Loucy (cell line): ENCODE measurements around the gene PPARA.
A peak's percentile ranks its signal among the peaks of the same experiment; 100 is the strongest.
"Not testable (repeated sequence)": the region's sequence is repeated elsewhere in the genome, so short reads cannot be mapped to it uniquely, and the experiment has no call there.

Experiments used
- H2AFZ ChIP-seq: fragments of 200-600 bp; sonication (generic); 2 replicates; pipeline ENCODE4 v1.6.0; 2016; ENCODE audit warnings: antibody characterized with exemption, mild to moderate bottlenecking, low read length, moderate library complexity
- H3F3A ChIP-seq: fragments of 200-600 bp; 2 replicates; pipeline ENCODE4 v1.6.0; 2016; ENCODE audit warnings: antibody characterized with exemption, low read depth, mild to moderate bottlenecking
- H3K27me3 ChIP-seq: fragments of 200-600 bp; sonication (generic); 2 replicates; pipeline ENCODE4 v1.6.1; 2014; ENCODE audit warnings: low read length, mild to moderate bottlenecking; ENCODE audit not compliant: insufficient read depth, poor library complexity, severe bottlenecking
- H3K36me3 ChIP-seq: fragments of 200-600 bp; sonication (generic); 2 replicates; pipeline ENCODE4 v1.6.1; 2016; ENCODE audit warnings: low read length; ENCODE audit not compliant: insufficient read depth
- H3K4me1 ChIP-seq: fragments of 200-600 bp; sonication (generic); 2 replicates; pipeline ENCODE4 v1.5.1; 2014; ENCODE audit warnings: low read length, mild to moderate bottlenecking; ENCODE audit not compliant: insufficient read depth, poor library complexity, severe bottlenecking
- H3K4me2 ChIP-seq: fragments of 200-600 bp; sonication (generic); 2 replicates; pipeline ENCODE4 v1.6.0; 2014; ENCODE audit warnings: antibody characterized with exemption, low read length, low read depth, mild to moderate bottlenecking; ENCODE audit not compliant: poor library complexity, severe bottlenecking
- H3K4me3 ChIP-seq: fragments of 200-600 bp; sonication (generic); 2 replicates; pipeline ENCODE4 v1.5.1; 2014; ENCODE audit warnings: low read length, mild to moderate bottlenecking, mixed read lengths; ENCODE audit not compliant: poor library complexity, severe bottlenecking
- H3K79me2 ChIP-seq: fragments of 200-600 bp; sonication (generic); 2 replicates; pipeline ENCODE4 v1.6.1; 2014; ENCODE audit warnings: low read length; ENCODE audit not compliant: insufficient read depth
- H3K9ac ChIP-seq: fragments of 200-600 bp; sonication (generic); 2 replicates; pipeline ENCODE4 v1.6.0; 2014; ENCODE audit warnings: mild to moderate bottlenecking, low read depth, low read length, moderate library complexity; ENCODE audit not compliant: poor library complexity, severe bottlenecking
- H3K9me2 ChIP-seq: fragments of 200-600 bp; sonication (generic); replicated peaks from 2 replicates; pipeline ENCODE4 v1.6.1; 2016; ENCODE audit warnings: low read depth, low read length, mixed read lengths
- H3K9me3 ChIP-seq: fragments of 200-600 bp; sonication (generic); 2 replicates; pipeline ENCODE4 v1.6.1; 2014; ENCODE audit warnings: mild to moderate bottlenecking, antibody characterized with exemption, low read length, low read depth; ENCODE audit not compliant: insufficient read depth
- H4K20me1 ChIP-seq: fragments of 200-600 bp; sonication (generic); 2 replicates; pipeline ENCODE4 v1.6.0; 2014; ENCODE audit warnings: antibody characterized with exemption, low read length, mild to moderate bottlenecking; ENCODE audit not compliant: insufficient read depth, poor library complexity, severe bottlenecking
- EZH2phosphoT487 ChIP-seq: fragments of 200-600 bp; IDR thresholded peaks from 2 replicates; pipeline ENCODE4 v1.6.1; 2018; ENCODE audit warnings: antibody characterized with exemption, mild to moderate bottlenecking, moderate library complexity, borderline replicate concordance
- TF ChIP-seq, protein P1 (sequence below): fragments of 200-600 bp; sonication (generic); conservative IDR thresholded peaks from 2 replicates; pipeline ENCODE4 v1.5.1; 2014; ENCODE audit warnings: mild to moderate bottlenecking, antibody characterized with exemption, low read length

Gene PPARA

DNA sequence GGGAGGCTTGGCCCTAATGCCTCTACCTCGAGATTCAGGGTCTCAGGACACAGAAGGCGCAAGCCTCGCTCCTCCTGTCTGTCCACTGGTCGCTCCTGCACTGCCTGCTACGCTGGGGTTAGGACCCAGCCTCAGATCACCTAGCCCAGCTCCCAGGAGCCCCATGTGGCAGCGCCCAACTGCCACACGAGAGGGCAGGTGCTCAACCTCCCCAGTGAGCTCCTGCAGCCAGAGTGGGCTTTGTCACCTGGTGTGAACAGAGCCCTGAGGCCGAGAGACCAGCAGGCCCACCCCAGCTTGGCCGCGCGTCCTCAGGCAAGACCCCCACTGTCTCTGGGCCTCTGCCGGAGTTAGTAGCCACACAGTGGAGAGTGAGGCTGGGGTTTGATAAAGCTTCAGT lies 21.7 kb upstream of the PPARA start:
- Histone ChIP-seq H3K4me1 (no peaks in the 10 kb centered on the region), H4K20me1 (no peaks in the 10 kb centered on the region), H3K4me3 (no peak overlapping the region), H3K9ac (no peak overlapping the region), H3K79me2 (no peaks in the 10 kb centered on the region), H3F3A (no peaks in the 10 kb centered on the region), H3K9me3 (no peaks in the 10 kb centered on the region), H2AFZ (no peak overlapping the region), H3K4me2 (no peak overlapping the region), H3K36me3 (no peaks in the 10 kb centered on the region), H3K9me2 (no peaks in the 10 kb centered on the region), H3K27me3 (no peaks in the 10 kb centered on the region)
- TF ChIP-seq, protein P1, sequence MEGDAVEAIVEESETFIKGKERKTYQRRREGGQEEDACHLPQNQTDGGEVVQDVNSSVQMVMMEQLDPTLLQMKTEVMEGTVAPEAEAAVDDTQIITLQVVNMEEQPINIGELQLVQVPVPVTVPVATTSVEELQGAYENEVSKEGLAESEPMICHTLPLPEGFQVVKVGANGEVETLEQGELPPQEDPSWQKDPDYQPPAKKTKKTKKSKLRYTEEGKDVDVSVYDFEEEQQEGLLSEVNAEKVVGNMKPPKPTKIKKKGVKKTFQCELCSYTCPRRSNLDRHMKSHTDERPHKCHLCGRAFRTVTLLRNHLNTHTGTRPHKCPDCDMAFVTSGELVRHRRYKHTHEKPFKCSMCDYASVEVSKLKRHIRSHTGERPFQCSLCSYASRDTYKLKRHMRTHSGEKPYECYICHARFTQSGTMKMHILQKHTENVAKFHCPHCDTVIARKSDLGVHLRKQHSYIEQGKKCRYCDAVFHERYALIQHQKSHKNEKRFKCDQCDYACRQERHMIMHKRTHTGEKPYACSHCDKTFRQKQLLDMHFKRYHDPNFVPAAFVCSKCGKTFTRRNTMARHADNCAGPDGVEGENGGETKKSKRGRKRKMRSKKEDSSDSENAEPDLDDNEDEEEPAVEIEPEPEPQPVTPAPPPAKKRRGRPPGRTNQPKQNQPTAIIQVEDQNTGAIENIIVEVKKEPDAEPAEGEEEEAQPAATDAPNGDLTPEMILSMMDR: no peak
- no peak for TF ChIP-seq EZH2phosphoT487

DNA sequence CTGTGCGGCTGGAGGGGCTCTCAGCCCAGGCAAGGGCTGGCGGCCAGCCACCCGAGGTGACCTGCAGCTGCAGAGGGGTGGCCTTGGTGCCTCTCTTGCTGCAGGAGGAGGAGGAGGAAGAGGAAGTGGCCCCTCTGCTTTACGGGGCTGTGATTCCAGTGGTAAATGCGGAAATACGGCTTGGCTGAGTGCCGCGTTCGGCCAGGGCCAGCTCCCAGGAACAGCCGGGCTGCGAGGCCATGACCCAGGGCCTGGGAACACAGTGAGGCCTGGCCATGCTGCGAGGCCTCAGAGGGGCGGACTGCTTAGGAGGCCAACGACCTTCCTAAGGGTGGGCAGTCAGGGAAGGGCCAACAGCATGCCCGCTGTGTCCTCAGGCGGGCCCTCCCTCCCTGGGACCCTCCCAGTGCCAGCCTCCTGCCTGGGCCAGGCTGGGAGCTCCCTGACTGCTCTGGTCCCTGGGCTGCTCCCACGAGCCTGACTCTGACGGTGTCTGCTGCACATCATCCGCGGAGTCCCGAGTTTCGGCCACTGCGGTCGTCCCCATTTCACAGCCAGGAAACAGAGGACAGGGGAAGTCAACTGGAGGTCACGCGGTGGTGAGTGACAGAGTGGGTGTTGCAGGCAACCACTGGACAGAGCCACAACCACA lies 20.8 kb upstream of the PPARA start:
- Histone ChIP-seq H3K4me2 (no peak overlapping the region), H3K4me1 (no peaks in the 10 kb centered on the region), H2AFZ (no peak overlapping the region), H3K36me3 (no peaks in the 10 kb centered on the region), H3K9ac (no peak overlapping the region), H3K9me2 (no peaks in the 10 kb centered on the region), H3K79me2 (no peaks in the 10 kb centered on the region), H3K27me3 (no peaks in the 10 kb centered on the region), H4K20me1 (no peaks in the 10 kb centered on the region), H3F3A (no peaks in the 10 kb centered on the region), H3K4me3 (no peak overlapping the region), H3K9me3 (no peaks in the 10 kb centered on the region)
- TF ChIP-seq, protein P1: no peak
- no peak for TF ChIP-seq EZH2phosphoT487

GRCh38 chr22:46131151-46131587 lies 19.2 kb upstream of the PPARA start:
- Histone ChIP-seq H3K4me1 (no peaks in the 10 kb centered on the region), H4K20me1 (no peaks in the 10 kb centered on the region), H3F3A (no peaks in the 10 kb centered on the region), H3K9ac (no peak overlapping the region), H3K9me3 (no peaks in the 10 kb centered on the region), H3K36me3 (no peaks in the 10 kb centered on the region), H3K27me3 (no peaks in the 10 kb centered on the region), H3K9me2 (no peaks in the 10 kb centered on the region), H3K4me2 (no peak overlapping the region), H3K79me2 (no peaks in the 10 kb centered on the region), H2AFZ (no peak overlapping the region), H3K4me3 (no peak overlapping the region)
- TF ChIP-seq EZH2phosphoT487: no peak
- TF ChIP-seq, protein P1: peak; percentile 65

- not testable (repeated sequence) for H2AFZ ChIP-seq, H3K36me3 ChIP-seq, H3K4me3 ChIP-seq, H3K9me2 ChIP-seq, H3K9me3 ChIP-seq, H3K79me2 ChIP-seq, H3K4me1 ChIP-seq, H3K4me2 ChIP-seq, H3K9ac ChIP-seq, H3F3A ChIP-seq, H3K27me3 ChIP-seq, H4K20me1 ChIP-seq
Observed at GRCh38 chr22:46132193-46132829, 18.0 kb upstream of the PPARA start.
